ENCODE measurements around the gene NBPF3.

Gene NBPF3

GRCh38 chr1:21490774-21491487, 51.0 kb downstream of the NBPF3 start:
- Histone ChIP-seq H3K27me3 (ENCODE audit: insufficient read depth, low read length) (no peaks in the 10 kb centered on the region), H2AFZ (ENCODE audit: low read depth, low read length) (no peak overlapping the region), H3K4me1 (ENCODE audit: insufficient read depth, low read length) (peaks cover 5% of the 10 kb centered on the region), H3K4me3 (ENCODE audit: low read length) (no peak overlapping the region), H3K36me3 (ENCODE audit: insufficient read depth, low read length) (no peaks in the 10 kb centered on the region), H3K9me3 (ENCODE audit: low read length) (peaks cover 4% of the 10 kb centered on the region)

- Histone ChIP-seq H3K4me1 (ENCODE audit: insufficient read depth, low read length) (peaks cover 5% of the 10 kb centered on the region), H3K36me3 (ENCODE audit: insufficient read depth, low read length) (no peaks in the 10 kb centered on the region), H3K9me3 (ENCODE audit: low read length) (peaks cover 4% of the 10 kb centered on the region), H3K4me3 (ENCODE audit: low read length) (no peak overlapping the region), H3K27me3 (ENCODE audit: insufficient read depth, low read length) (no peaks in the 10 kb centered on the region), H2AFZ (ENCODE audit: low read depth, low read length) (no peak overlapping the region)
Observed at GRCh38 chr1:21491488-21492355, 51.8 kb downstream of the NBPF3 start.

GRCh38 chr1:21492356-21492625, 52.4 kb downstream of the NBPF3 start:
- no peak overlapping the region for H2AFZ ChIP-seq (ENCODE audit: low read depth, low read length)
- peaks cover 4% of the 10 kb centered on the region for H3K9me3 ChIP-seq (ENCODE audit: low read length)
- peaks cover 5% of the 10 kb centered on the region for H3K4me1 ChIP-seq (ENCODE audit: insufficient read depth, low read length)
- no peak overlapping the region for H3K4me3 ChIP-seq (ENCODE audit: low read length)
- no peaks in the 10 kb centered on the region for H3K27me3 ChIP-seq (ENCODE audit: insufficient read depth, low read length)
- no peaks in the 10 kb centered on the region for H3K36me3 ChIP-seq (ENCODE audit: insufficient read depth, low read length)

GRCh38 chr1:21494196-21494595, 54.3 kb downstream of the NBPF3 start:
- Histone ChIP-seq H3K36me3 (ENCODE audit: insufficient read depth, low read length) (no peaks in the 10 kb centered on the region), H2AFZ (ENCODE audit: low read depth, low read length) (no peak overlapping the region), H3K9me3 (ENCODE audit: low read length) (peaks cover 4% of the 10 kb centered on the region), H3K4me3 (ENCODE audit: low read length) (no peak overlapping the region), H3K27me3 (ENCODE audit: insufficient read depth, low read length) (no peaks in the 10 kb centered on the region), H3K4me1 (ENCODE audit: insufficient read depth, low read length) (peaks cover 5% of the 10 kb centered on the region)

- Histone ChIP-seq H3K9me3 (ENCODE audit: low read length) (peaks cover 6% of the 10 kb centered on the region), H3K36me3 (ENCODE audit: insufficient read depth, low read length) (no peaks in the 10 kb centered on the region), H3K4me1 (ENCODE audit: insufficient read depth, low read length) (peaks cover 5% of the 10 kb centered on the region), H2AFZ (ENCODE audit: low read depth, low read length) (no peak overlapping the region), H3K27me3 (ENCODE audit: insufficient read depth, low read length) (no peaks in the 10 kb centered on the region), H3K4me3 (ENCODE audit: low read length) (no peak overlapping the region)
Observed at GRCh38 chr1:21495225-21495820, 55.4 kb downstream of the NBPF3 start.

GRCh38 chr1:21496063-21496462, 56.1 kb downstream of the NBPF3 start:
- H3K4me1 ChIP-seq (ENCODE audit: insufficient read depth, low read length) = peaks cover 5% of the 10 kb centered on the region
- no peak overlapping the region for H3K4me3 ChIP-seq (ENCODE audit: low read length)
- no peak overlapping the region for H2AFZ ChIP-seq (ENCODE audit: low read depth, low read length)
- peaks cover 2% of the 10 kb centered on the region for H3K9me3 ChIP-seq (ENCODE audit: low read length)
- no peaks in the 10 kb centered on the region for H3K36me3 ChIP-seq (ENCODE audit: insufficient read depth, low read length)
- no peaks in the 10 kb centered on the region for H3K27me3 ChIP-seq (ENCODE audit: insufficient read depth, low read length)

- Histone ChIP-seq H3K36me3 (ENCODE audit: insufficient read depth, low read length) (no peaks in the 10 kb centered on the region), H3K4me1 (ENCODE audit: insufficient read depth, low read length) (peaks cover 5% of the 10 kb centered on the region), H3K27me3 (ENCODE audit: insufficient read depth, low read length) (no peaks in the 10 kb centered on the region), H2AFZ (ENCODE audit: low read depth, low read length) (no peak overlapping the region), H3K4me3 (ENCODE audit: low read length) (no peak overlapping the region), H3K9me3 (ENCODE audit: low read length) (peaks cover 2% of the 10 kb centered on the region)
Observed at GRCh38 chr1:21496886-21497285, 56.9 kb downstream of the NBPF3 start.

- peaks cover 2% of the 10 kb centered on the region for H3K9me3 ChIP-seq (ENCODE audit: low read length)
- no peak overlapping the region for H3K4me3 ChIP-seq (ENCODE audit: low read length)
Observed at GRCh38 chr1:21497466-21498061, 57.6 kb downstream of the NBPF3 start.

GRCh38 chr1:21499283-21499950, 59.5 kb downstream of the NBPF3 start:
- no peaks in the 10 kb centered on the region for H3K36me3 ChIP-seq (ENCODE audit: insufficient read depth, low read length)
- H3K27me3 ChIP-seq (ENCODE audit: insufficient read depth, low read length) = no peaks in the 10 kb centered on the region
- peaks cover 9% of the 10 kb centered on the region for H3K4me1 ChIP-seq (ENCODE audit: insufficient read depth, low read length)
- H3K4me3 ChIP-seq (ENCODE audit: low read length) = no peak overlapping the region
- no peak overlapping the region for H2AFZ ChIP-seq (ENCODE audit: low read depth, low read length)
- peaks cover 2% of the 10 kb centered on the region for H3K9me3 ChIP-seq (ENCODE audit: low read length)

More at GRCh38 chr1:21497466-21498061, 57.6 kb downstream of the NBPF3 start:
- peaks cover 5% of the 10 kb centered on the region for H3K4me1 ChIP-seq (ENCODE audit: insufficient read depth, low read length)
- H3K27me3 ChIP-seq (ENCODE audit: insufficient read depth, low read length) = no peaks in the 10 kb centered on the region
- no peaks in the 10 kb centered on the region for H3K36me3 ChIP-seq (ENCODE audit: insufficient read depth, low read length)
- no peak overlapping the region for H2AFZ ChIP-seq (ENCODE audit: low read depth, low read length)

GRCh38 chr1:21503706-21504377, 63.9 kb downstream of the NBPF3 start:
- Histone ChIP-seq H3K9me3 (ENCODE audit: low read length) (peaks cover 2% of the 10 kb centered on the region), H3K4me1 (ENCODE audit: insufficient read depth, low read length) (peaks cover 7% of the 10 kb centered on the region), H3K4me3 (ENCODE audit: low read length) (no peak overlapping the region), H3K36me3 (ENCODE audit: insufficient read depth, low read length) (no peaks in the 10 kb centered on the region), H3K27me3 (ENCODE audit: insufficient read depth, low read length) (no peaks in the 10 kb centered on the region), H2AFZ (ENCODE audit: low read depth, low read length) (no peak overlapping the region)

GRCh38 chr1:21506804-21507203, 66.9 kb downstream of the NBPF3 start:
- H3K27me3 ChIP-seq (ENCODE audit: insufficient read depth, low read length) = no peaks in the 10 kb centered on the region

GRCh38 chr1:21507511-21508270, 67.8 kb downstream of the NBPF3 start:
- Histone ChIP-seq H2AFZ (ENCODE audit: low read depth, low read length) (no peak overlapping the region), H3K4me3 (ENCODE audit: low read length) (no peak overlapping the region), H3K9me3 (ENCODE audit: low read length) (no peaks in the 10 kb centered on the region), H3K27me3 (ENCODE audit: insufficient read depth, low read length) (no peaks in the 10 kb centered on the region), H3K4me1 (ENCODE audit: insufficient read depth, low read length) (peaks cover 24% of the 10 kb centered on the region), H3K36me3 (ENCODE audit: insufficient read depth, low read length) (no peaks in the 10 kb centered on the region)

More at GRCh38 chr1:21506804-21507203, 66.9 kb downstream of the NBPF3 start:
- H2AFZ ChIP-seq (ENCODE audit: low read depth, low read length) = no peak overlapping the region
- H3K36me3 ChIP-seq (ENCODE audit: insufficient read depth, low read length) = no peaks in the 10 kb centered on the region
- H3K4me3 ChIP-seq (ENCODE audit: low read length) = no peak overlapping the region
- no peaks in the 10 kb centered on the region for H3K9me3 ChIP-seq (ENCODE audit: low read length)
- H3K4me1 ChIP-seq (ENCODE audit: insufficient read depth, low read length) = peaks cover 24% of the 10 kb centered on the region

All from neuron (in vitro differentiated cells).